MM.1S (cell line): ENCODE data around the gene KCNC1.

Experiments
- DNase-seq: peaks from one replicate; pipeline ENCODE4 v3.0.0-alpha.2; 2015
- H2AFZ ChIP-seq: fragments of 300-600 bp; sonication (generic); 2 replicates; pipeline ENCODE4 v1.6.0; 2016; ENCODE audit warnings: antibody characterized with exemption, low read length
- H3F3A ChIP-seq: fragments of 300-600 bp; sonication (generic); 2 replicates; pipeline ENCODE4 v1.6.1; 2016; ENCODE audit warnings: mild to moderate bottlenecking, antibody characterized with exemption, low read length, moderate library complexity, mixed read lengths; ENCODE audit not compliant: insufficient read depth
- H3K27ac ChIP-seq: fragments of 300-600 bp; sonication (generic); 2 replicates; pipeline ENCODE4 v1.5.1; 2016; ENCODE audit warnings: mild to moderate bottlenecking, low read length
- H3K27me3 ChIP-seq: fragments of 300-600 bp; sonication (generic); replicated peaks from 2 replicates; pipeline ENCODE4 v1.6.0; 2016; ENCODE audit warnings: low read length; ENCODE audit not compliant: insufficient read depth
- H3K36me3 ChIP-seq: fragments of 300-600 bp; sonication (generic); replicated peaks from 2 replicates; pipeline ENCODE4 v1.6.1; 2016; ENCODE audit warnings: mild to moderate bottlenecking, low read length, mixed read lengths; ENCODE audit not compliant: insufficient read depth
- H3K4me1 ChIP-seq: fragments of 300-600 bp; sonication (generic); 2 replicates; pipeline ENCODE4 v1.6.1; 2016; ENCODE audit warnings: low read length, mixed read lengths
- H3K4me2 ChIP-seq: fragments of 300-600 bp; sonication (generic); 2 replicates; pipeline ENCODE4 v1.6.0; 2016; ENCODE audit warnings: low read depth, low read length
- H3K4me3 ChIP-seq: fragments of 300-600 bp; sonication (generic); 2 replicates; pipeline ENCODE4 v1.5.1; 2016; ENCODE audit warnings: low read length, mixed read lengths
- H3K79me2 ChIP-seq: fragments of 300-600 bp; sonication (generic); 2 replicates; pipeline ENCODE4 v1.6.1; 2016; ENCODE audit warnings: mixed run types, low read length, mixed read lengths
- H3K9ac ChIP-seq: fragments of 300-600 bp; sonication (generic); 2 replicates; pipeline ENCODE4 v1.6.1; 2016; ENCODE audit warnings: low read length, mixed read lengths
- H3K9me2 ChIP-seq: fragments of 300-600 bp; sonication (generic); replicated peaks from 2 replicates; pipeline ENCODE4 v1.6.1; 2016; ENCODE audit warnings: mild to moderate bottlenecking, low read length, mixed read lengths; ENCODE audit not compliant: insufficient read depth
- H3K9me3 ChIP-seq: fragments of 300-600 bp; sonication (generic); replicated peaks from 2 replicates; pipeline ENCODE4 v1.6.1; 2016; ENCODE audit warnings: mild to moderate bottlenecking, low read length, mixed read lengths; ENCODE audit not compliant: insufficient read depth
- H4K20me1 ChIP-seq: fragments of 300-600 bp; sonication (generic); 2 replicates; pipeline ENCODE4 v1.6.1; 2016; ENCODE audit warnings: mild to moderate bottlenecking, low read length, moderate library complexity, mixed read lengths; ENCODE audit not compliant: insufficient read depth
- CTCF ChIP-seq: fragments of 300-600 bp; sonication (generic); IDR thresholded peaks from 2 replicates; pipeline ENCODE4 v1.5.1; 2016; ENCODE audit warnings: antibody characterized with exemption, low read length, mixed read lengths
- EZH2 ChIP-seq: fragments of 300-600 bp; sonication (generic); optimal IDR thresholded peaks from 2 replicates; pipeline ENCODE3; 2017; ENCODE audit warnings: low read depth, mild to moderate bottlenecking, antibody characterized with exemption, low read length, mixed read lengths
- EZH2phosphoT487 ChIP-seq: fragments of 300-600 bp; sonication (generic); IDR thresholded peaks from 2 replicates; pipeline ENCODE4 v1.6.1; 2018; ENCODE audit warnings: antibody characterized with exemption, low read length

KCNC1 gene

DNA sequence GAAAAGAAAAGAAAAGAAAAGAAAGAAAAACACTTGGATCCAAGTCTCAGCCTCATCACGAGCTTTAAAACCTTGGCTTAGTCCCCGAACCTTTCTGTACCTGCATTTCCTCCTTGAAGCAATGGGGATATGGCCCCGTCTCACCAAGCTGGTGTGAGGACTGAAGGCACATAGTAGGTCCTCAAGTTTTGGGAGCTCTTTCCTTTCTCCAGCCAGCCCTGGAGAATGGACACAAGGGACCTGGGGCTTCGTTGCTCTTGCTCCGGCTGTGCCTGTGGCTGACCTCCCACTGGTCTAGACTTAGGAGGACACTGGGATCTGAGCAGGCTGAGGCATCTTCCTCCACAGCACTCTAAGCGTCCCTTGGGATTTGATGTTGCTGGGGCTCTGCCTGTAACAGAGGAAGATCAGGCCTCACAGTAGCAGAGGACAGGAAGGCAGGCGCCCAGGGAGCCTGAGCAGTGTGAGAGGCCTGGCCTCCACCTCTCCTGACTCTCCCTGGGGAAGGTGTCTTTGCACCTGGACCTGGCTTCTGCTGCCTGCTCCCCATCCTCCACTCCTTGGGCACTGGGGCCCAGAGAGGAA is 32.8 kb downstream of the KCNC1 start:
- TF ChIP-seq EZH2, result no peak
- DNase-seq, result no peak
- no peaks in the 10 kb centered on the region for H3K9me2 ChIP-seq
- no peak overlapping the region for H2AFZ ChIP-seq
- no peak overlapping the region for H3K9ac ChIP-seq
- no peaks in the 10 kb centered on the region for H3F3A ChIP-seq
- peaks cover under 1% of the 10 kb centered on the region; the same call in 1 of the 2 replicates for H3K27me3 ChIP-seq
- no peaks in the 10 kb centered on the region for H3K79me2 ChIP-seq
- no peaks in the 10 kb centered on the region for H3K9me3 ChIP-seq
- H3K4me3 ChIP-seq, result no peak overlapping the region
- no peaks in the 10 kb centered on the region for H3K36me3 ChIP-seq
- H3K27ac ChIP-seq, result no peak overlapping the region
- H4K20me1 ChIP-seq, result no peaks in the 10 kb centered on the region
- H3K4me1 ChIP-seq, result no peaks in the 10 kb centered on the region
- H3K4me2 ChIP-seq, result no peak overlapping the region

DNA sequence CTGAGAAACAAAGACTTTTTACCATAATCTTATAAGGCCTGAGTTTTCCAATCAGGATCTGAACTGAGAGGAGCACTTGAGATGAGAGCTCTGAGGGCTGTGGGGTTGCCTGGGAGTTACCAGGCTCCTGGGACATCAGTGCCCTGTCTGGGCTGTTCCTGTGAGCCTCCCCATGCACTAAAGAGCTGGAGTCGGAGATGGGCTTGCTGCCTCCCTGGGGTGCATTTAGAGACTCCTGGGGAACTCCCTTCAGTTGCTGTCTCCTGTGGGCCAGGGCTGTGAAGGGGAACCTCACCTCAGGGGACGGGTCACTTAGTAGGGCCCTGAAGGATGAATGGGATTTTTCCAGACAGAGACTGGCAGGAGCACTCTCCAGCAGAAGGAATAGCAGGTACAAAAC is 33.3 kb downstream of the KCNC1 start:
- H3K27me3 ChIP-seq, result peaks cover 3% of the 10 kb centered on the region; the same call in 1 of the 2 replicates
- no peak overlapping the region for H3K4me3 ChIP-seq
- H3F3A ChIP-seq, result no peaks in the 10 kb centered on the region
- H3K4me2 ChIP-seq, result no peak overlapping the region
- H3K9me2 ChIP-seq, result no peaks in the 10 kb centered on the region
- no peaks in the 10 kb centered on the region for H3K79me2 ChIP-seq
- DNase-seq, result no peak
- H3K9me3 ChIP-seq, result no peaks in the 10 kb centered on the region
- H3K4me1 ChIP-seq, result no peaks in the 10 kb centered on the region
- H3K27ac ChIP-seq, result no peak overlapping the region
- no peak overlapping the region for H2AFZ ChIP-seq
- no peak for TF ChIP-seq CTCF
- TF ChIP-seq EZH2phosphoT487, result no peak
- no peak for TF ChIP-seq EZH2
- no peak overlapping the region for H3K9ac ChIP-seq
- no peaks in the 10 kb centered on the region for H3K36me3 ChIP-seq
- no peaks in the 10 kb centered on the region for H4K20me1 ChIP-seq

- H3K9me2 ChIP-seq, result no peaks in the 10 kb centered on the region
- no peak overlapping the region for H3K4me3 ChIP-seq
- H3K79me2 ChIP-seq, result no peaks in the 10 kb centered on the region
- no peaks in the 10 kb centered on the region for H3K9me3 ChIP-seq
- no peak for DNase-seq
- no peaks in the 10 kb centered on the region for H4K20me1 ChIP-seq
- H3K27me3 ChIP-seq, result peaks cover 3% of the 10 kb centered on the region; the same call in 1 of the 2 replicates
- no peaks in the 10 kb centered on the region for H3K36me3 ChIP-seq
- H3F3A ChIP-seq, result no peaks in the 10 kb centered on the region
- H3K4me1 ChIP-seq, result no peaks in the 10 kb centered on the region
- no peak overlapping the region for H3K4me2 ChIP-seq
- H2AFZ ChIP-seq, result no peak overlapping the region
- no peak overlapping the region for H3K9ac ChIP-seq
- no peak for TF ChIP-seq EZH2
- TF ChIP-seq EZH2phosphoT487, result no peak
- TF ChIP-seq CTCF, result no peak
- H3K27ac ChIP-seq, result no peak overlapping the region
These were observed 34.0 kb downstream of the KCNC1 start for GRCh38 chr11:17768547-17768946.

DNA sequence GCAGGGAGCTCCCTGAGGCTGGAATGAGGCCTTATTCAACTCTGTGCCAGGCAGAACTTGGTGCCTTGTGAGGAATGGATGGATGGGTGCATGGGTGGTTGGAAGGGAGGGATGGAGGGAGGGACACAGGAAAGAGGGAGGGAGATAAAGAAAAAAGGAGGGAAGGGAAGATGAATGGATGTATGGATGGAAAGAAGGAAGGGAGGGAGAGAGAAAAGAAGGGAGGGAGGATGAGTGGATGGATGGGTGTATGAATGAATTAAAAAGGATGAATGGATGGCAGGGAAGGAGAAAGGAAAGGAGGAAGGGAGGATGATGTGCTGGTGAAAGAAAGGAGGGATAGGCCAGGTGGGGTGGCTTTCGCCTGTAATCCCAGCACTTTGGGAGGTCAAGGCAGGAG is 34.6 kb downstream of the KCNC1 start:
- peaks cover 3% of the 10 kb centered on the region; the same call in 1 of the 2 replicates for H3K27me3 ChIP-seq
- H2AFZ ChIP-seq, result no peak overlapping the region
- H3K9me2 ChIP-seq, result no peaks in the 10 kb centered on the region
- H3K4me2 ChIP-seq, result no peak overlapping the region
- H3K9me3 ChIP-seq, result no peaks in the 10 kb centered on the region
- no peaks in the 10 kb centered on the region for H3K79me2 ChIP-seq
- no peak overlapping the region for H3K27ac ChIP-seq
- H4K20me1 ChIP-seq, result no peaks in the 10 kb centered on the region
- H3K36me3 ChIP-seq, result no peaks in the 10 kb centered on the region
- no peak for DNase-seq
- H3K4me3 ChIP-seq, result no peak overlapping the region
- H3F3A ChIP-seq, result no peaks in the 10 kb centered on the region
- H3K9ac ChIP-seq, result no peak overlapping the region
- H3K4me1 ChIP-seq, result no peaks in the 10 kb centered on the region
- TF ChIP-seq CTCF (no peak), EZH2 (no peak), EZH2phosphoT487 (no peak)
